ENCODE data around the gene ZC3HAV1. TPM values are rescaled to one million over a fixed set of nuclear protein-coding genes. Genes with fewer than 3 reads are reported as not detected.
A peak's percentile ranks its signal among the peaks of the same experiment; 100 is the strongest.

ZC3HAV1 gene
- total and polyA plus RNA-seq, 9 of the 15 experiments (the other 6 are each of a cell fraction or from before 2014, with no cell fraction given): 11.9 to 40.5 (median 23.9) TPM

- no peak for TF ChIP-seq ZNF518B (CRISPR knock-in tag; IDR thresholded peaks at IDR 0.05)
- no peak for TF ChIP-seq MLX (CRISPR knock-in tag; conservative IDR thresholded peaks at IDR 0.05)
- TF ChIP-seq KAT8 (IDR thresholded peaks at IDR 0.05; ENCODE audit: low read depth): 0 out of 2 replicates have a peak, but pooled peaks have one; percentile 57
- TF ChIP-seq STAT5A (IDR thresholded peaks at IDR 0.05; ENCODE audit: borderline replicate concordance, low read length): peak; percentile 80
- no peak for TF ChIP-seq DLX4 (CRISPR knock-in tag; IDR thresholded peaks at IDR 0.05)
- no peak for TF ChIP-seq EHMT2 (IDR thresholded peaks at IDR 0.05)
- TF ChIP-seq EP400 (IDR thresholded peaks at IDR 0.05): no peak; the same call in 1 of the 2 replicates
- peak; percentile 95 for TF ChIP-seq BACH1 (tag; IDR thresholded peaks at IDR 0.05)
- no peak for TF ChIP-seq POLR2B (IDR thresholded peaks at IDR 0.05; ENCODE audit: low read depth, partially characterized antibody)
- no peak for TF ChIP-seq ZNF644 (tag; IDR thresholded peaks at IDR 0.05; ENCODE audit: low read depth)
- no peak for TF ChIP-seq XRCC3 (IDR thresholded peaks at IDR 0.05)
- TF ChIP-seq RBM22 (IDR thresholded peaks at IDR 0.05; ENCODE audit: low read depth, low read length, poor library complexity, severe bottlenecking): no peak
- TF ChIP-seq HMGXB4 (CRISPR knock-in tag; IDR thresholded peaks at IDR 0.05): no peak
- peak; percentile 21; the same call in 1 of the 2 replicates for TF ChIP-seq TCF15 (CRISPR knock-in tag; IDR thresholded peaks at IDR 0.05)
- TF ChIP-seq ATF3 (IDR thresholded peaks at IDR 0.05): peak; percentile 99
- peak; percentile 62 for TF ChIP-seq ATF3 (CRISPR knock-in tag; conservative IDR thresholded peaks at IDR 0.05)
- TF ChIP-seq NONO (IDR thresholded peaks at IDR 0.05; ENCODE audit: low read depth in 2 of 2, low read length in 1 of 2): 0 out of 4 replicates have a peak, but pooled peaks of 1 of the 2 experiments have one; percentile 10
- peak; percentile 13; the same call in 1 of the 2 replicates for TF ChIP-seq FOXJ2 (tag; IDR thresholded peaks at IDR 0.05)
- no peak for TF ChIP-seq ID3 (CRISPR knock-in tag; IDR thresholded peaks at IDR 0.05)
- no peak for TF ChIP-seq ID3 (tag; IDR thresholded peaks at IDR 0.05)
These were observed 8.8 kb upstream of the ZC3HAV1 start (continued) for GRCh38 chr7:139118234-139118804.

Data from K562 (cell line).